ENCODE data around the gene NECTIN2.
A peak's percentile ranks its signal among the peaks of the same experiment; 100 is the strongest.
"Not testable (repeated sequence)": the region's sequence is repeated elsewhere in the genome, so short reads cannot be mapped to it uniquely, and the experiment has no call there.

NECTIN2 gene

GRCh38 chr19:44855606-44856005 is 9.5 kb downstream of the NECTIN2 start:
- Histone ChIP-seq H3K4me3 (ENCODE audit: low read depth in 1 of 2, low read length in 1 of 2) (no peak overlapping the region), H3K4me1 (ENCODE audit: control insufficient read depth in 1 of 2, insufficient read depth in 1 of 2, low read depth in 1 of 2, low read length in 1 of 2) (peaks cover 16 to 22% of the 10 kb centered on the region in 2 experiments), H3K36me3 (no peaks in the 10 kb centered on the region), H3K9me3 (no peaks in the 10 kb centered on the region), H3K27ac (peak overlapping the region; percentile 82), H3K27me3 (no peaks in the 10 kb centered on the region)
- TF ChIP-seq CTCF (IDR thresholded peaks at IDR 0.05) = no peak

GRCh38 chr19:44856421-44857083 is 10.5 kb downstream of the NECTIN2 start:
- Histone ChIP-seq H3K4me3 (ENCODE audit: low read depth in 1 of 2, low read length in 1 of 2) (peak overlapping the region in 1 of 2 experiments; percentile 30), H3K27ac (peak overlapping the region; percentile 82), H3K27me3 (no peaks in the 10 kb centered on the region), H3K36me3 (no peaks in the 10 kb centered on the region), H3K9me3 (no peaks in the 10 kb centered on the region), H3K4me1 (ENCODE audit: control insufficient read depth in 1 of 2, insufficient read depth in 1 of 2, low read depth in 1 of 2, low read length in 1 of 2) (peaks cover 12 to 18% of the 10 kb centered on the region in 2 experiments)
- no peak for TF ChIP-seq CTCF (IDR thresholded peaks at IDR 0.05)

GRCh38 chr19:44857837-44858236 is 11.7 kb downstream of the NECTIN2 start:
- no peaks in the 10 kb centered on the region for H3K27me3 ChIP-seq
- no peaks in the 10 kb centered on the region for H3K36me3 ChIP-seq
- TF ChIP-seq CTCF (IDR thresholded peaks at IDR 0.05) = no peak
- no peaks in the 10 kb centered on the region for H3K9me3 ChIP-seq
- H3K4me3 ChIP-seq (ENCODE audit: low read depth in 1 of 2, low read length in 1 of 2) = no peak overlapping the region
- H3K4me1 ChIP-seq (ENCODE audit: control insufficient read depth in 1 of 2, insufficient read depth in 1 of 2, low read depth in 1 of 2, low read length in 1 of 2) = peaks cover 11 to 17% of the 10 kb centered on the region in 2 experiments
- peak overlapping the region; percentile 13 for H3K27ac ChIP-seq

- not testable (repeated sequence) for H3K27ac ChIP-seq; H3K27me3 ChIP-seq; H3K36me3 ChIP-seq; H3K4me3 ChIP-seq (ENCODE audit: low read depth in 1 of 2, low read length in 1 of 2); H3K9me3 ChIP-seq; H3K4me1 ChIP-seq (ENCODE audit: control insufficient read depth in 1 of 2, insufficient read depth in 1 of 2, low read depth in 1 of 2, low read length in 1 of 2)
These were observed 15.5 kb downstream of the NECTIN2 start for GRCh38 chr19:44861576-44861975.

GRCh38 chr19:44863990-44864389 is 17.9 kb downstream of the NECTIN2 start:
- no peak for TF ChIP-seq CTCF (IDR thresholded peaks at IDR 0.05)
- no peaks in the 10 kb centered on the region for H3K27me3 ChIP-seq
- no peak overlapping the region for H3K4me3 ChIP-seq (ENCODE audit: low read depth in 1 of 2, low read length in 1 of 2)
- H3K36me3 ChIP-seq = peaks cover 8% of the 10 kb centered on the region
- H3K4me1 ChIP-seq (ENCODE audit: control insufficient read depth in 1 of 2, insufficient read depth in 1 of 2, low read depth in 1 of 2, low read length in 1 of 2) = peaks cover 3 to 11% of the 10 kb centered on the region in 2 experiments
- H3K27ac ChIP-seq = no peak overlapping the region
- H3K9me3 ChIP-seq = no peaks in the 10 kb centered on the region

- Histone ChIP-seq H3K27ac (peak overlapping the region; percentile 61), H3K9me3 (no peaks in the 10 kb centered on the region), H3K27me3 (no peaks in the 10 kb centered on the region), H3K36me3 (peaks cover 8% of the 10 kb centered on the region), H3K4me1 (ENCODE audit: control insufficient read depth in 1 of 2, insufficient read depth in 1 of 2, low read depth in 1 of 2, low read length in 1 of 2) (peaks cover 13 to 19% of the 10 kb centered on the region in 2 experiments), H3K4me3 (ENCODE audit: low read depth in 1 of 2, low read length in 1 of 2) (no peak overlapping the region)
- TF ChIP-seq CTCF (IDR thresholded peaks at IDR 0.05) = no peak
These were observed 19.2 kb downstream of the NECTIN2 start for GRCh38 chr19:44865196-44865767.
